Neural progenitor cell (in vitro differentiated cells): Measurements from ENCODE around the gene HCAR1. TPM values are rescaled to one million over a fixed set of nuclear protein-coding genes. Genes with fewer than 3 reads are reported as not detected.

Source experiments
- DNase-seq: peaks from one replicate; pipeline ENCODE4 v3.0.0-alpha.2; 2016; ENCODE audit warnings: low spot score
- H2AFZ ChIP-seq: fragments of 200-600 bp; sonication (generic); replicated peaks from 2 replicates; pipeline ENCODE4 v1.6.1; 2016; ENCODE audit warnings: antibody characterized with exemption
- H3F3A ChIP-seq: fragments of 200-600 bp; sonication (generic); 2 replicates; pipeline ENCODE4 v1.6.1; 2016; ENCODE audit warnings: antibody characterized with exemption, low read depth
- H3K27ac ChIP-seq: fragments of 200-600 bp; sonication (generic); 2 replicates; pipeline ENCODE4 v1.5.1; 2016; ENCODE audit warnings: mild to moderate bottlenecking
- H3K27me3 ChIP-seq: fragments of 200-600 bp; sonication (generic); 2 replicates; pipeline ENCODE4 v1.6.1; 2016; ENCODE audit warnings: mild to moderate bottlenecking, moderate library complexity
- H3K36me3 ChIP-seq: fragments of 200-600 bp; sonication (generic); 2 replicates; pipeline ENCODE4 v1.5.1; 2016
- H3K4me1 ChIP-seq: fragments of 200-600 bp; sonication (generic); 2 replicates; pipeline ENCODE4 v1.6.1; 2016; ENCODE audit warnings: mixed run types
- H3K4me2 ChIP-seq: fragments of 200-600 bp; sonication (generic); 2 replicates; pipeline ENCODE4 v1.6.1; 2016
- H3K4me3 ChIP-seq: fragments of 200-600 bp; sonication (generic); 2 replicates; pipeline ENCODE4 v1.5.1; 2016
- H3K79me2 ChIP-seq: fragments of 200-600 bp; sonication (generic); 2 replicates; pipeline ENCODE4 v1.6.1; 2016; ENCODE audit warnings: low read depth
- H3K9ac ChIP-seq: fragments of 200-600 bp; sonication (generic); 2 replicates; pipeline ENCODE4 v1.6.1; 2016
- H3K9me3 ChIP-seq: fragments of 200-600 bp; sonication (generic); 2 replicates; pipeline ENCODE4 v1.5.1; 2016; ENCODE audit warnings: low read depth
- H4K20me1 ChIP-seq: fragments of 200-600 bp; sonication (generic); 2 replicates; pipeline ENCODE4 v1.6.1; 2016; ENCODE audit warnings: low read depth
- H3K27ac Mint-ChIP-seq: 3 replicates; pipeline ENCODE4 v1.8.0; 2021; ENCODE audit warnings: mixed read lengths
- H3K27me3 Mint-ChIP-seq: 2 replicates; pipeline ENCODE4 v1.8.0; 2022; ENCODE audit warnings: low read depth, mild to moderate bottlenecking, inconsistent platforms, moderate library complexity, mixed read lengths; ENCODE audit not compliant: insufficient read depth
- H3K36me3 Mint-ChIP-seq: 3 replicates; pipeline ENCODE4 v1.8.0; 2021; ENCODE audit warnings: mixed read lengths
- H3K4me1 Mint-ChIP-seq: 3 replicates; pipeline ENCODE4 v1.8.0; 2021; ENCODE audit warnings: mixed read lengths
- H3K4me3 Mint-ChIP-seq: 3 replicates; pipeline ENCODE4 v1.8.0; 2021; ENCODE audit warnings: mild to moderate bottlenecking, moderate library complexity, mixed read lengths
- H3K9me3 Mint-ChIP-seq: 3 replicates; pipeline ENCODE4 v1.8.0; 2020; ENCODE audit warnings: mixed read lengths
- CTCF ChIP-seq: fragments of 200-600 bp; sonication (generic); IDR thresholded peaks from 2 replicates; pipeline ENCODE4 v1.5.1; 2017; ENCODE audit warnings: antibody characterized with exemption, mild to moderate bottlenecking
- EZH2 ChIP-seq: fragments of 200-600 bp; sonication (generic); IDR thresholded peaks from 2 replicates; pipeline ENCODE4 v1.6.1; 2017; ENCODE audit warnings: antibody characterized with exemption, mild to moderate bottlenecking, moderate library complexity
- EZH2phosphoT487 ChIP-seq: fragments of 200-600 bp; sonication (generic); IDR thresholded peaks from 2 replicates; pipeline ENCODE4 v1.6.1; 2017; ENCODE audit warnings: antibody characterized with exemption
- total RNA-seq: library from RNA; depleted of rRNA; stranded (reverse); fragments of >200 nt; gene quantifications from 2 replicates; pipeline ENCODE4 v1.2.3, GENCODE V29; 2015; ENCODE audit warnings: low replicate concordance

Gene HCAR1
- total RNA-seq, 1 donor from 2014 or later, result not detected

- Mint-ChIP-seq H3K4me3 (no peak overlapping the region), H3K36me3 (peaks cover 2% of the 10 kb centered on the region), H3K4me1 (peaks cover 2% of the 10 kb centered on the region), H3K27ac (no peak overlapping the region), H3K27me3 (peaks cover 6% of the 10 kb centered on the region), H3K9me3 (peaks cover 3% of the 10 kb centered on the region)
- H3K4me3 ChIP-seq, result no peak overlapping the region
- H3K4me2 ChIP-seq, result no peak overlapping the region
- no peak overlapping the region for H3K9ac ChIP-seq
- no peak overlapping the region for H3K27ac ChIP-seq
- no peak overlapping the region for H2AFZ ChIP-seq
- TF ChIP-seq EZH2phosphoT487, result no peak
- no peak for TF ChIP-seq EZH2
- no peak for TF ChIP-seq CTCF
- no peaks in the 10 kb centered on the region for H3K27me3 ChIP-seq
- H3K36me3 ChIP-seq, result no peaks in the 10 kb centered on the region
- DNase-seq, result no peak
- no peaks in the 10 kb centered on the region for H3K9me3 ChIP-seq
- H4K20me1 ChIP-seq, result no peaks in the 10 kb centered on the region
- H3F3A ChIP-seq, result no peaks in the 10 kb centered on the region
- peaks cover 5% of the 10 kb centered on the region for H3K4me1 ChIP-seq
- no peaks in the 10 kb centered on the region for H3K79me2 ChIP-seq
Measured at GRCh38 chr12:122738571-122738970, 7.9 kb upstream of the HCAR1 start.

- H3K36me3 Mint-ChIP-seq, result peaks cover 2% of the 10 kb centered on the region
Measured at GRCh38 chr12:122732611-122733010, 2.0 kb upstream of the HCAR1 start.

GRCh38 chr12:122732170-122732569 lies 1.5 kb upstream of the HCAR1 start:
- Mint-ChIP-seq H3K27me3 (peaks cover 3% of the 10 kb centered on the region), H3K27ac (no peak overlapping the region), H3K36me3 (peaks cover 2% of the 10 kb centered on the region), H3K4me3 (no peak overlapping the region), H3K9me3 (peaks cover 3% of the 10 kb centered on the region), H3K4me1 (peaks cover 4% of the 10 kb centered on the region)
- H3K4me3 ChIP-seq, result no peak overlapping the region
- H2AFZ ChIP-seq, result no peak overlapping the region
- H3K79me2 ChIP-seq, result no peaks in the 10 kb centered on the region
- H3K9ac ChIP-seq, result no peak overlapping the region
- no peak overlapping the region for H3K27ac ChIP-seq
- H4K20me1 ChIP-seq, result no peaks in the 10 kb centered on the region
- no peaks in the 10 kb centered on the region for H3F3A ChIP-seq
- H3K27me3 ChIP-seq, result no peaks in the 10 kb centered on the region
- H3K4me1 ChIP-seq, result peaks cover 6% of the 10 kb centered on the region
- H3K4me2 ChIP-seq, result no peak overlapping the region
- H3K36me3 ChIP-seq, result no peaks in the 10 kb centered on the region
- no peak for TF ChIP-seq EZH2
- TF ChIP-seq CTCF, result no peak
- TF ChIP-seq EZH2phosphoT487, result no peak
- H3K9me3 ChIP-seq, result no peaks in the 10 kb centered on the region
- DNase-seq, result no peak

More at GRCh38 chr12:122732611-122733010, 2.0 kb upstream of the HCAR1 start:
- Mint-ChIP-seq H3K27me3 (peaks cover 3% of the 10 kb centered on the region), H3K9me3 (peaks cover 3% of the 10 kb centered on the region), H3K4me3 (no peak overlapping the region), H3K4me1 (peaks cover 4% of the 10 kb centered on the region), H3K27ac (no peak overlapping the region)
- H3K27ac ChIP-seq, result no peak overlapping the region
- no peaks in the 10 kb centered on the region for H3K9me3 ChIP-seq
- no peaks in the 10 kb centered on the region for H3K36me3 ChIP-seq
- H3F3A ChIP-seq, result no peaks in the 10 kb centered on the region
- no peak overlapping the region for H3K4me2 ChIP-seq
- peaks cover 6% of the 10 kb centered on the region for H3K4me1 ChIP-seq
- no peak for TF ChIP-seq EZH2
- no peak for TF ChIP-seq CTCF
- no peak for TF ChIP-seq EZH2phosphoT487
- H4K20me1 ChIP-seq, result no peaks in the 10 kb centered on the region
- no peak overlapping the region for H2AFZ ChIP-seq
- no peak overlapping the region for H3K4me3 ChIP-seq
- no peaks in the 10 kb centered on the region for H3K27me3 ChIP-seq
- no peak for DNase-seq
- H3K9ac ChIP-seq, result no peak overlapping the region
- H3K79me2 ChIP-seq, result no peaks in the 10 kb centered on the region
